Measurements from ENCODE around the gene BMP6.

Gene BMP6

DNA sequence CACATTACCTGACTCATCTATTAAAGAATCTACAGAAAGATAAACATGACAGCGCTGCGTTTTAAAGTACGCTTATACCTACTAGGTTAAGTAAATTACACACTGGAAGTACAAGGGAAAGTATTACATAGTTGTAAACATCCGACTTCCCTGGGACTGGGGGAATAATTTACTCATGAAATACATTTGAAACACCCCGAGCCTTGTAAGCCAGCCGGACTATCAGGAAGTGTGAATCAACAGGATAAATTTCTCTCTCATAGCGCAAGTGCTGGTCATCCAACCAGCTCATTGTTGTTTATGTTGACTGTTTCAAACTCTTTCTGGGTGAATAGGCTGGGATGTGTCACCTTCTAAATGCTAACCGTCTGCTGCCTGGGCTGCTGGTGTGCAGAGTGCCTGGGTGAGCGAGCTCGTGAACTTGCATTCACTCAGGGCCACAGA, 4.9 kb downstream of the BMP6 start:
- no peak overlapping the region for H3K27ac Mint-ChIP-seq
- H3K36me3 Mint-ChIP-seq (ENCODE audit: low read depth) = no peaks in the 10 kb centered on the region
- H3K4me1 Mint-ChIP-seq = peaks cover 71% of the 10 kb centered on the region
- TF ChIP-seq, protein P1, sequence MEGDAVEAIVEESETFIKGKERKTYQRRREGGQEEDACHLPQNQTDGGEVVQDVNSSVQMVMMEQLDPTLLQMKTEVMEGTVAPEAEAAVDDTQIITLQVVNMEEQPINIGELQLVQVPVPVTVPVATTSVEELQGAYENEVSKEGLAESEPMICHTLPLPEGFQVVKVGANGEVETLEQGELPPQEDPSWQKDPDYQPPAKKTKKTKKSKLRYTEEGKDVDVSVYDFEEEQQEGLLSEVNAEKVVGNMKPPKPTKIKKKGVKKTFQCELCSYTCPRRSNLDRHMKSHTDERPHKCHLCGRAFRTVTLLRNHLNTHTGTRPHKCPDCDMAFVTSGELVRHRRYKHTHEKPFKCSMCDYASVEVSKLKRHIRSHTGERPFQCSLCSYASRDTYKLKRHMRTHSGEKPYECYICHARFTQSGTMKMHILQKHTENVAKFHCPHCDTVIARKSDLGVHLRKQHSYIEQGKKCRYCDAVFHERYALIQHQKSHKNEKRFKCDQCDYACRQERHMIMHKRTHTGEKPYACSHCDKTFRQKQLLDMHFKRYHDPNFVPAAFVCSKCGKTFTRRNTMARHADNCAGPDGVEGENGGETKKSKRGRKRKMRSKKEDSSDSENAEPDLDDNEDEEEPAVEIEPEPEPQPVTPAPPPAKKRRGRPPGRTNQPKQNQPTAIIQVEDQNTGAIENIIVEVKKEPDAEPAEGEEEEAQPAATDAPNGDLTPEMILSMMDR (IDR thresholded peaks at IDR 0.05) = no peak
- no peak overlapping the region for H3K4me3 Mint-ChIP-seq
- H3K9me3 Mint-ChIP-seq = no peaks in the 10 kb centered on the region
- DNase-seq = no peak
- peaks cover 23% of the 10 kb centered on the region for H3K27me3 Mint-ChIP-seq (ENCODE audit: low read depth, poor library complexity)

DNA sequence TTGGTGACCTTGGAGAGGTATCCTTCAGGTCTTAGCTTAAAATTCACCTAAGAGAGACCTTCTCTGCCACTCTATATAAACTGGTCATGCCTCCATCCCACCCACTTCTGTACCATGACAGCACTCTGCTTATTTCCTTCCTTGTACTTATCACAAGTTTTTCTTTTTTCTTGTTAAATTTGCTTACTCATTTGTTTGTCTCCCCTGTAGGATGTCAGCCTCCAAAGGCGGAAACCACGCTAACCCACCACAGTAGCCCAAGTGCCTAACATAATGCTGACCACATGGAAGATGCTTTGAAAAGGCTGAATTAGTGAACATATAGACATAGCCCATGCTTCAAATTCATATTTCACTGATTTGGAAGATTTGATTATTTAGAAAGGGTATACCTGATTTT, 5.4 kb downstream of the BMP6 start:
- TF ChIP-seq, protein P1 (IDR thresholded peaks at IDR 0.05) = no peak
- Mint-ChIP-seq H3K4me3 (no peak overlapping the region), H3K36me3 (ENCODE audit: low read depth) (no peaks in the 10 kb centered on the region), H3K4me1 (peaks cover 71% of the 10 kb centered on the region), H3K9me3 (no peaks in the 10 kb centered on the region), H3K27me3 (ENCODE audit: low read depth, poor library complexity) (peaks cover 18% of the 10 kb centered on the region), H3K27ac (no peak overlapping the region)
- DNase-seq = no peak

DNA sequence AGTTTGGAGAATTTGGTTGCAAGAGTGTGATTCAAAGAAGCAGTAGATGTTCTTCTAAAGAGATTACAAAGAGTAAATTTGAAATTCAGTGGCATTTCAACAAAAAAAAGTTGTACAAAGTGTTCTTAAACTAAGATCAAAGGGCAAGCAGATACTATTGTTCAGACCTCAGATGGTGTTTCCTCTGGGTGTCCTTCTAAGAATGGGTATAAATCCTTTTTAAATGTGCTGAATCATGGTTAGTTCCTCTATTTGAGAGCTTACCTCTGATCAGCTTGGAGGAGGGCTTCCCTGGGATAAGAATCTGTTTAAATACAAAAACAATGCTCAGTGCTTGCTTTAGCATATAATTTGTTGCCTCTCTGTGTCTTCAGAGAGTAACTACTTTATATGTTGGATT, 6.3 kb downstream of the BMP6 start:
- TF ChIP-seq, protein P1 (IDR thresholded peaks at IDR 0.05) = no peak

DNA sequence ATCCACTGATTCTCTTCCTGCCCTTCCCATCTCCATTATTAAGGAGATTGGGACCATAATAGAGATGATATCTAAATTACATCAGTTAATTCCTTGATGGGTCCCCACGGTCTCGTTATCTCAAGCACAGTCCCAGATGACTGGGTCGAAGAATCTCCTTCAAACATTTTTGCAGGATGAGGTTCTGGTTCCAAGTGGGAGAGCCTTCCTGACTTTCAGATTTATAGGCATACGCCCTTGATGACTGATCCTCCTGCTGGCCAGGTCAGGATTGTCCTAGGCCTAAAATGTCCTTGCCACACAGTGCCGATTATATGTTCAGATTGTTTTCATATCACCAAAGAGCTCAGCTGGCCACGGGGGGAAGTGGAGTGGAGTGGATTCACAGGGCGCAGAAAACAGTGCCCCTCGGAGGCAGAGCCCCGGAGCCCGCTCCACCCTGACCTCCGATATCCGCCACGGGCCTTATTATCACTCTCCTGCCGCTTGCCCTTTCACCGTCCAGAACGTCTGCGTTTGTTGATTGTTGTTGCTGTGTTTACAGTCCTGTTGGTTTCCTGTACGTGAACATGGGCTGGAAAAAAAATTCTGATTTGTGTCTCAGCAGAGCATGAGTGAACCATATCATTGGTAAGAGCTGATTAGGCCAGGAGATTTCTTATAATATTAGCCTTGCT, 8.9 kb downstream of the BMP6 start:
- peaks cover 64% of the 10 kb centered on the region for H3K4me1 Mint-ChIP-seq

More for the DNA sequence above, 6.3 kb downstream of the BMP6 start:
- no peaks in the 10 kb centered on the region for H3K9me3 Mint-ChIP-seq
- H3K27me3 Mint-ChIP-seq (ENCODE audit: low read depth, poor library complexity) = peaks cover 16% of the 10 kb centered on the region
- H3K4me1 Mint-ChIP-seq = peaks cover 76% of the 10 kb centered on the region
- no peak for DNase-seq
- no peak overlapping the region for H3K27ac Mint-ChIP-seq
- H3K36me3 Mint-ChIP-seq (ENCODE audit: low read depth) = no peaks in the 10 kb centered on the region
- H3K4me3 Mint-ChIP-seq = no peak overlapping the region

DNA sequence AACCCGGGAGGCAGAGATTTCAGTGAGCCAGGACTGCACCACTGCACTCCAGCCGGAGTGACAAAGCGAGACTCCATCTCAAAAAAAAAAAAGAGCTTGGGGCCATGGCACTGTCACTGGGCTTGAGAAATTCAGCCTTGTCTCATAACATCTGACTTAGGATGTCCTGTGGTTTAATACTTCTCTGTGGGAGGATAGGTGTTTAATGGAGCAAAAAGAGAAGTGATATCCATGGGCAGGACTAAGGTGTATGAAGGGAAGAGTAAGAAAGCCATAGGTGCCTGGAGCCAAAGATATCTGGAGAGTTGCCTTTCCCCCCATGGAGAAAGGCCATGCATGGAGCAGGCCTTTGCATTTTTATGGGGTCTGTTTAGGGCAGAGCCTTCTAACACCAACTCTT, 11.2 kb downstream of the BMP6 start:
- H3K9me3 Mint-ChIP-seq = no peaks in the 10 kb centered on the region
- H3K27me3 Mint-ChIP-seq (ENCODE audit: low read depth, poor library complexity) = peaks cover 6% of the 10 kb centered on the region
- no peak overlapping the region for H3K4me3 Mint-ChIP-seq
- H3K36me3 Mint-ChIP-seq (ENCODE audit: low read depth) = no peaks in the 10 kb centered on the region
- no peak overlapping the region for H3K27ac Mint-ChIP-seq
- H3K4me1 Mint-ChIP-seq = peaks cover 44% of the 10 kb centered on the region
- TF ChIP-seq, protein P1 (IDR thresholded peaks at IDR 0.05) = no peak
- no peak for DNase-seq

More for the DNA sequence above, 8.9 kb downstream of the BMP6 start:
- TF ChIP-seq, protein P1 (IDR thresholded peaks at IDR 0.05) = no peak
- no peak overlapping the region for H3K4me3 Mint-ChIP-seq
- peaks cover 4% of the 10 kb centered on the region for H3K27me3 Mint-ChIP-seq (ENCODE audit: low read depth, poor library complexity)
- H3K27ac Mint-ChIP-seq = no peak overlapping the region
- no peaks in the 10 kb centered on the region for H3K9me3 Mint-ChIP-seq
- no peaks in the 10 kb centered on the region for H3K36me3 Mint-ChIP-seq (ENCODE audit: low read depth)
- DNase-seq = no peak

DNA sequence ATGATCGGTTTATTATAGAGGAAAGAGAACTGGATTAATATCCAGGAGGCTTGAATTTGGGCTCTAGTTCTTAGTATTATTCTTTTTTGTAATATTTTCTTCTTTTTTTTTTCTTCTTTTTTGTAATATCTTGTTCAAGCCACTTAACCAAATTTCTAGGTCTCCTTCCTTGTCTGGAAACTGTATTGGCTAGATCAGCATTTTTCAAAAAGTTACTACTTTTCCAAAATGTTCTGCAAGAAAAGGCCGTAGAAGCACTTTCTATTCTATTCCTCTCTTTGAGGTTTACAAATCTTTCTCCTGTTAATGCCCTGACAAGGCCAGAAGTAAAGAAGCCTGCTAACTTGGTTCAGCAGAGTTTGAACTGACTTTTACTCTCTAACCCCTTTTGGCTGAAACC, 12.0 kb downstream of the BMP6 start:
- Mint-ChIP-seq H3K4me3 (no peak overlapping the region), H3K27me3 (ENCODE audit: low read depth, poor library complexity) (peaks cover 6% of the 10 kb centered on the region), H3K36me3 (ENCODE audit: low read depth) (no peaks in the 10 kb centered on the region), H3K9me3 (no peaks in the 10 kb centered on the region), H3K4me1 (peaks cover 38% of the 10 kb centered on the region), H3K27ac (no peak overlapping the region)
- no peak for DNase-seq
- TF ChIP-seq, protein P1 (IDR thresholded peaks at IDR 0.05) = no peak
